Gastrocnemius medialis (tissue), 4 donors: Measurements from ENCODE around the gene TTYH2.

Source experiments
- CTCF ChIP-seq, 5 experiments: fragments of 450-650 bp in 3 of 5; fragments of 200-600 bp in 2 of 5; sonication (generic) in 2 of 5; IDR thresholded peaks in 4 of 5; conservative IDR thresholded peaks in 1 of 5; 1 replicate in 4 of 5; 2 replicates in 1 of 5; pipeline ENCODE4 v1.5.1; 2016 to 2019; ENCODE audit warnings: antibody characterized with exemption in 5 of 5, mild to moderate bottlenecking in 3 of 5, moderate library complexity in 3 of 5
- POLR2A ChIP-seq, 2 donors: fragments of 450-650 bp; IDR thresholded peaks; one replicate each; pipeline ENCODE4 v1.6.1; 2017; ENCODE audit warnings: antibody characterized with exemption in 2 of 2, mild to moderate bottlenecking in 2 of 2, moderate library complexity in 2 of 2

GRCh38 chr17:74271901-74272561, 58.7 kb downstream of the TTYH2 start:
- TF ChIP-seq CTCF (IDR thresholded peaks at IDR 0.05 in 4 of 5, conservative IDR thresholded peaks at IDR 0.05 in 1 of 5): no peak
- no peak for TF ChIP-seq POLR2A (IDR thresholded peaks at IDR 0.05)
